HG02884 (cell line): ENCODE data around the gene RHOG.

ENCODE experiments used
- ATAC-seq: cut with Tn5 transposase; IDR thresholded peaks from one replicate; pipeline ENCODE4 v1.9.1; 2021; ENCODE audit warnings: mild to moderate bottlenecking, moderate library complexity; ENCODE audit not compliant: unreplicated experiment

RHOG gene

DNA sequence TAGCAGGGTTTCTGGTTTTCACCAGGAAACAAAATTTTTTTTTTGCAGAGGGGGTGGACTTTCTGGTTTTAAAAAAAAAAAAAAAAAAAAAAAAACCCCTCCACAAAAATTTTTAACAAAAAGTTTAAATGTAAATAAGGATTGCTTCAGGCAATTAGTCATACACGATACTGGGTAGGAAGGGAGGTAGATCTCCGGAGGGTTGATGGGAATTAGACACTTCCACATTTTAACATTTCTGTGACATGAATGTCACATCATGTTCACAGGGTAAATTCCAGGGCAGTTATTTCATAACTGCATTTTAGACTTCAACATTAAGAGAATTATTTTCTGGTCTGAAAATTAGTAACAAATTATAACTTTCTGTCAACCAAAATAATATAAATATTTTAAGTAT lies 59.3 kb downstream of the RHOG start:
- ATAC-seq = no peak
